ENCODE data around the gene CXXC5. TPM values are rescaled to one million over a fixed set of nuclear protein-coding genes. Genes with fewer than 3 reads are reported as not detected.
A peak's percentile ranks its signal among the peaks of the same experiment; 100 is the strongest.

The CXXC5 gene
- total and polyA plus RNA-seq, 9 of the 15 experiments (the other 6 are each of a cell fraction or from before 2014, with no cell fraction given), result 1.9 to 123 (median 45.8) TPM

DNA sequence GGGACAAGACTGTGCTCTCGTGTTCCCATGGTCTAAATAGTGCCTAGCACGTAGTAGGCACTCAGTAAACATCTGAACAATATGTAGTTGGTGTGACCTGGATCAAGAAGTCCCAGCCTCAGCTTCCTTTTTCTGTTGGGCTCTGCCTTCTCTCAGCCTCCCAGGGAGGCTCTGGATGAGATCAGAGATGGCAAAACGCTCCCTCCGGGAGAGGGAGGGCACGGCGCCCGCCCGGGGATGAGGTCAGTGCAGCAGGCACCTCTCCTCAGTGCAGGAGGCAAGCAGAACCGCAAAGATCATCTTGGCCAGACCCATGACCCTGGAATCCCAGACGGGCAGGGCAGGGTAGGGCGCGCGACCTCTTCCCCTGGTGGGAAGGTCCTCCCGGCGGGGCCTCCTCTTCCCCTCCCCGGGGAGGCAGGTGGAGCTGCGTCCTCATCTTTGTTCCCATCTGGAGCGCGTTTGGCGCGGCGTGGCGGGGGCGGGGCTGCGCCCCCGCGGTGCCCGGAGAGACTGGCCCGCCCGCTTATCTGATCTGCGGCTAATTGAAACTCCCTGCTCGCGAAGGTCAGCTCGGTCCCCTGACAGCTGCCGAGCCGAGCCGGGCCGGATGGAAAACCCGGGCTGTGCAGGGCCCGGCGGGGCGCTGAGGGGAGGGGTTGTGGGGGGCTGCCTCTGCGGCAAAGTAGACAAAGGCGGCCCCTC is 60.9 kb downstream of the CXXC5 start (continued):
- no peak for TF ChIP-seq CEBPG (CRISPR knock-in tag; IDR thresholded peaks at IDR 0.05)
- TF ChIP-seq CEBPG (tag; conservative IDR thresholded peaks at IDR 0.05 in 1 of 2, IDR thresholded peaks at IDR 0.05 in 1 of 2), result no peak
- peak; percentile 17; the same call in 1 of the 2 replicates for TF ChIP-seq STAT5A (IDR thresholded peaks at IDR 0.05; ENCODE audit: borderline replicate concordance, low read length)
- TF ChIP-seq, protein P1, sequence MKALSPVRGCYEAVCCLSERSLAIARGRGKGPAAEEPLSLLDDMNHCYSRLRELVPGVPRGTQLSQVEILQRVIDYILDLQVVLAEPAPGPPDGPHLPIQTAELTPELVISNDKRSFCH (CRISPR knock-in tag; IDR thresholded peaks at IDR 0.05), result no peak
- TF ChIP-seq, protein P1 (tag; IDR thresholded peaks at IDR 0.05), result peak; percentile 75
- TF ChIP-seq PHF8 (IDR thresholded peaks at IDR 0.05; ENCODE audit: borderline replicate concordance, low read length), result 0 out of 2 replicates have a peak, but pooled peaks have one; percentile 17
- no peak for TF ChIP-seq ZNF696 (CRISPR knock-in tag; conservative IDR thresholded peaks at IDR 0.05)
- TF ChIP-seq ZNF184 (CRISPR knock-in tag; IDR thresholded peaks at IDR 0.05), result no peak
- TF ChIP-seq, protein P2, sequence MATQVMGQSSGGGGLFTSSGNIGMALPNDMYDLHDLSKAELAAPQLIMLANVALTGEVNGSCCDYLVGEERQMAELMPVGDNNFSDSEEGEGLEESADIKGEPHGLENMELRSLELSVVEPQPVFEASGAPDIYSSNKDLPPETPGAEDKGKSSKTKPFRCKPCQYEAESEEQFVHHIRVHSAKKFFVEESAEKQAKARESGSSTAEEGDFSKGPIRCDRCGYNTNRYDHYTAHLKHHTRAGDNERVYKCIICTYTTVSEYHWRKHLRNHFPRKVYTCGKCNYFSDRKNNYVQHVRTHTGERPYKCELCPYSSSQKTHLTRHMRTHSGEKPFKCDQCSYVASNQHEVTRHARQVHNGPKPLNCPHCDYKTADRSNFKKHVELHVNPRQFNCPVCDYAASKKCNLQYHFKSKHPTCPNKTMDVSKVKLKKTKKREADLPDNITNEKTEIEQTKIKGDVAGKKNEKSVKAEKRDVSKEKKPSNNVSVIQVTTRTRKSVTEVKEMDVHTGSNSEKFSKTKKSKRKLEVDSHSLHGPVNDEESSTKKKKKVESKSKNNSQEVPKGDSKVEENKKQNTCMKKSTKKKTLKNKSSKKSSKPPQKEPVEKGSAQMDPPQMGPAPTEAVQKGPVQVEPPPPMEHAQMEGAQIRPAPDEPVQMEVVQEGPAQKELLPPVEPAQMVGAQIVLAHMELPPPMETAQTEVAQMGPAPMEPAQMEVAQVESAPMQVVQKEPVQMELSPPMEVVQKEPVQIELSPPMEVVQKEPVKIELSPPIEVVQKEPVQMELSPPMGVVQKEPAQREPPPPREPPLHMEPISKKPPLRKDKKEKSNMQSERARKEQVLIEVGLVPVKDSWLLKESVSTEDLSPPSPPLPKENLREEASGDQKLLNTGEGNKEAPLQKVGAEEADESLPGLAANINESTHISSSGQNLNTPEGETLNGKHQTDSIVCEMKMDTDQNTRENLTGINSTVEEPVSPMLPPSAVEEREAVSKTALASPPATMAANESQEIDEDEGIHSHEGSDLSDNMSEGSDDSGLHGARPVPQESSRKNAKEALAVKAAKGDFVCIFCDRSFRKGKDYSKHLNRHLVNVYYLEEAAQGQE (IDR thresholded peaks at IDR 0.05; ENCODE audit: borderline replicate concordance), result peak; percentile 15; the same call in 1 of the 2 replicates
- TF ChIP-seq, protein P2 (CRISPR knock-in tag; IDR thresholded peaks at IDR 0.05; ENCODE audit: low read depth), result no peak
- TF ChIP-seq KDM5B (IDR thresholded peaks at IDR 0.05; ENCODE audit: insufficient replicate concordance, low read depth, low read length), result no peak
- TF ChIP-seq ZNF12 (CRISPR knock-in tag; IDR thresholded peaks at IDR 0.05), result no peak
- no peak for TF ChIP-seq KHSRP (IDR thresholded peaks at IDR 0.05)
- TF ChIP-seq HNRNPLL (IDR thresholded peaks at IDR 0.05; ENCODE audit: low read depth, low read length, poor library complexity, severe bottlenecking), result peak; percentile 19
- no peak for TF ChIP-seq FUS (optimal IDR thresholded peaks at IDR 0.05; ENCODE audit: low read depth, low read length)
- no peak for TF ChIP-seq NONO (IDR thresholded peaks at IDR 0.05; ENCODE audit: low read depth in 2 of 2, low read length in 1 of 2)
- TF ChIP-seq LCOR (CRISPR knock-in tag; IDR thresholded peaks at IDR 0.05), result 0 out of 2 replicates have a peak, but pooled peaks have one; percentile 33
- no peak for TF ChIP-seq TAF9B (IDR thresholded peaks at IDR 0.05; ENCODE audit: partially characterized antibody)
- TF ChIP-seq, protein P3, sequence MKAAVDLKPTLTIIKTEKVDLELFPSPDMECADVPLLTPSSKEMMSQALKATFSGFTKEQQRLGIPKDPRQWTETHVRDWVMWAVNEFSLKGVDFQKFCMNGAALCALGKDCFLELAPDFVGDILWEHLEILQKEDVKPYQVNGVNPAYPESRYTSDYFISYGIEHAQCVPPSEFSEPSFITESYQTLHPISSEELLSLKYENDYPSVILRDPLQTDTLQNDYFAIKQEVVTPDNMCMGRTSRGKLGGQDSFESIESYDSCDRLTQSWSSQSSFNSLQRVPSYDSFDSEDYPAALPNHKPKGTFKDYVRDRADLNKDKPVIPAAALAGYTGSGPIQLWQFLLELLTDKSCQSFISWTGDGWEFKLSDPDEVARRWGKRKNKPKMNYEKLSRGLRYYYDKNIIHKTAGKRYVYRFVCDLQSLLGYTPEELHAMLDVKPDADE (conservative IDR thresholded peaks at IDR 0.05; ENCODE audit: control insufficient read depth, low read depth, low read length), result peak; percentile 42; the same call in 1 of the 2 replicates

All from K562 (cell line).